ENCODE results near the gene GIMAP6.
"Not testable (repeated sequence)": the region's sequence is repeated elsewhere in the genome, so short reads cannot be mapped to it uniquely, and the experiment has no call there.

GIMAP6 gene

GRCh38 chr7:150627959-150628358, 4.2 kb downstream of the GIMAP6 start:
- Histone ChIP-seq H3K4me1 (no peaks in the 10 kb centered on the region), H3K27ac (peak overlapping the region; percentile 73), H3K27me3 (ENCODE audit: control insufficient read depth, insufficient read depth, low read length) (no peaks in the 10 kb centered on the region), H3K36me3 (ENCODE audit: control insufficient read depth, insufficient read depth, low read length) (no peaks in the 10 kb centered on the region), H2AFZ (no peak overlapping the region), H3K79me2 (no peaks in the 10 kb centered on the region), H3K9ac (no peak overlapping the region), H3K4me2 (ENCODE audit: low read length) (no peak overlapping the region), H3K9me3 (ENCODE audit: control insufficient read depth, low read length) (no peaks in the 10 kb centered on the region), H3K4me3 (ENCODE audit: low read depth, low read length) (no peak overlapping the region)
- no peak for TF ChIP-seq CTCF (IDR thresholded peaks at IDR 0.05)

DNA sequence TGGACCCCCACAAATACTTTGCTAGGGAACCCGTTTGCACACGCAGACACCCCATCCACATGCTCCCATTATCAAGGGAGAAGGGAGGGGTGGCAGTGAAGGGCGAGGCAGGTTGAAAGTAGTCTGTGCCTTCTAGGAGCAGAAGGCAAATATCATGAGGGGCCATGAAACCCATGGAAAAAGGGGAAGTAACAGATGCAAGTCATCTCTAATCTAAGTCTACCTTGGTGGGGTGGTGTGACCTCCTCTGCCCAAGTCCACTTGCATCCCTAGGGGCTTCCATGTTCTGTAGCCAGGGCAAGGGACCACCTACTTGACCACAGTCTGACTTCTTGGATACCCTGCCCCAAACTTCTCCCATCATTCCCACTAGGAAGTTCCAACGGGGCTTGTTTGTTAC, 5.5 kb downstream of the GIMAP6 start:
- Histone ChIP-seq H3K36me3 (ENCODE audit: control insufficient read depth, insufficient read depth, low read length) (no peaks in the 10 kb centered on the region), H3K27ac (peak overlapping the region; percentile 29), H3K4me2 (ENCODE audit: low read length) (no peak overlapping the region), H3K4me1 (no peaks in the 10 kb centered on the region), H3K9me3 (ENCODE audit: control insufficient read depth, low read length) (no peaks in the 10 kb centered on the region), H3K9ac (no peak overlapping the region), H3K79me2 (no peaks in the 10 kb centered on the region), H2AFZ (no peak overlapping the region), H3K27me3 (ENCODE audit: control insufficient read depth, insufficient read depth, low read length) (no peaks in the 10 kb centered on the region), H3K4me3 (ENCODE audit: low read depth, low read length) (no peak overlapping the region)
- TF ChIP-seq CTCF (IDR thresholded peaks at IDR 0.05), result no peak

DNA sequence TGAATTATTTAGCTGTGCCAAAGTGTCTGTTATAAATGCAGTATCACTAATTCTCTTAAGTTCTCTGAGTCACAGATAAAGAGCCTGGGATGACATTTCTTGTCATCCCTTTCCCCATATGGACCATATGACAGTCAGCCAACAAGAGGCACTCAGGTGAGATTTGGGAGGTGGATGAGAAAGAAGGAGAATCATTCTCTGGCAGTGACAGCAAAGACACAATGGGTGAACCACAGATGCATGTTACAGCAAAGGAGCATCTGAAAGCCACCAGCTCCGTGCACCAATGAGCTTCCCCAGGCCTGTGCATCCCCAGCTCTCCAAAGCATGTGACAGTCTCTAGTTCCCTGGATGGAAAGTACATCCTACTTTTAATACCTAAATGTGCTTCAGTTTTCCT, 10.8 kb downstream of the GIMAP6 start:
- no peaks in the 10 kb centered on the region for H3K9me3 ChIP-seq (ENCODE audit: control insufficient read depth, low read length)
- no peak overlapping the region for H3K4me3 ChIP-seq (ENCODE audit: low read depth, low read length)
- H3K79me2 ChIP-seq, result no peaks in the 10 kb centered on the region
- no peaks in the 10 kb centered on the region for H3K4me1 ChIP-seq
- H2AFZ ChIP-seq, result no peak overlapping the region
- no peak overlapping the region for H3K4me2 ChIP-seq (ENCODE audit: low read length)
- H3K27me3 ChIP-seq (ENCODE audit: control insufficient read depth, insufficient read depth, low read length), result no peaks in the 10 kb centered on the region
- H3K36me3 ChIP-seq (ENCODE audit: control insufficient read depth, insufficient read depth, low read length), result no peaks in the 10 kb centered on the region
- no peak overlapping the region for H3K9ac ChIP-seq
- TF ChIP-seq CTCF (IDR thresholded peaks at IDR 0.05), result no peak
- H3K27ac ChIP-seq, result no peak overlapping the region

- Histone ChIP-seq H3K27me3 (ENCODE audit: control insufficient read depth, insufficient read depth, low read length) (no peaks in the 10 kb centered on the region), H3K9ac (no peak overlapping the region), H3K4me1 (no peaks in the 10 kb centered on the region), H2AFZ (no peak overlapping the region), H3K79me2 (no peaks in the 10 kb centered on the region), H3K9me3 (ENCODE audit: control insufficient read depth, low read length) (no peaks in the 10 kb centered on the region), H3K4me3 (ENCODE audit: low read depth, low read length) (no peak overlapping the region), H3K4me2 (ENCODE audit: low read length) (no peak overlapping the region), H3K36me3 (ENCODE audit: control insufficient read depth, insufficient read depth, low read length) (no peaks in the 10 kb centered on the region), H3K27ac (no peak overlapping the region)
- no peak for TF ChIP-seq CTCF (IDR thresholded peaks at IDR 0.05)
These were observed 11.4 kb downstream of the GIMAP6 start for GRCh38 chr7:150620617-150621371.

DNA sequence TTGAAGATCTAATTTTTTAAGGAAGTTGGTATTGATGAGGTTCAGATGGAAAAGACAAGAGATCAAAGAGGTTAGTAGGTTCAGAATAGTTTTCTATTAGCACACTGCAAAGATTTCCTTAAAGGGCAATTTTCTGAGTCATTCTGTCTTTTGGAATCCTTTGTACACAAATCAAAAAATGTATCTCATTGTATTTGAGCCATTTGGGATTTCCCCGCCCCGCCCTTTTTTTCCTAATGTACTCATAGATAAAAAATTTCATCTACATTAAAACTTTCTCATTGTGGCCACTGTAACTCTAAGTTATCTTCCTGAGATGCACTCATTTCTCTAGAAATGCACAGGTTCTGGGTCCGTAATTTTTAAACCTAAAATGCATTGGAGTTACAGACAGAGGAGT, 12.1 kb downstream of the GIMAP6 start:
- Histone ChIP-seq H3K27ac (no peak overlapping the region), H3K4me3 (ENCODE audit: low read depth, low read length) (no peak overlapping the region), H3K79me2 (no peaks in the 10 kb centered on the region), H3K36me3 (ENCODE audit: control insufficient read depth, insufficient read depth, low read length) (no peaks in the 10 kb centered on the region), H3K27me3 (ENCODE audit: control insufficient read depth, insufficient read depth, low read length) (no peaks in the 10 kb centered on the region), H2AFZ (no peak overlapping the region), H3K4me1 (no peaks in the 10 kb centered on the region), H3K9me3 (ENCODE audit: control insufficient read depth, low read length) (no peaks in the 10 kb centered on the region), H3K4me2 (ENCODE audit: low read length) (no peak overlapping the region), H3K9ac (no peak overlapping the region)
- TF ChIP-seq CTCF (IDR thresholded peaks at IDR 0.05), result no peak

GRCh38 chr7:150615221-150615755, 16.9 kb downstream of the GIMAP6 start:
- H3K27ac ChIP-seq; H3K9me3 ChIP-seq (ENCODE audit: control insufficient read depth, low read length); H3K4me2 ChIP-seq (ENCODE audit: low read length); H3K9ac ChIP-seq; H3K4me3 ChIP-seq (ENCODE audit: low read depth, low read length); H3K36me3 ChIP-seq (ENCODE audit: control insufficient read depth, insufficient read depth, low read length); H3K79me2 ChIP-seq; H3K27me3 ChIP-seq (ENCODE audit: control insufficient read depth, insufficient read depth, low read length); H3K4me1 ChIP-seq; H2AFZ ChIP-seq: not testable (repeated sequence)

DNA sequence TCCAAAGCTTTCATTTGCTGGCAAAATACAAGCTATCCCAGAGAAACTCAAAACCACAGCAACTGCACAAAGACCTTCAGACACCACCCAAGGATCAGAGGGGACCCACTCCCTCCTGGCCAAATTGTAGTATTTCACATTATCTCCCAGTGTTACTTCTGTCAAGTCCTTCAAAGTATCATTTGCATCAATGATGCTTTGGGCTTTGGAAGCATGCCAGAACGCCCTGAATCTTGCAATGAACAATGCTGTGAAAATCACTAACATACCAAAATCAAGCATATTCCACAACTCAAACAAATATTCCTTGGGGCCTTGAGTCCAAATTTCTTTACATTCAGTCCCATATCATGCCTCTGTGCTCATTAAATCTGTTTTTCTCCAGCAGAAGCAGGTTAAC, 17.8 kb downstream of the GIMAP6 start:
- H3K4me2 ChIP-seq (ENCODE audit: low read length); H3K36me3 ChIP-seq (ENCODE audit: control insufficient read depth, insufficient read depth, low read length); H3K27ac ChIP-seq; H3K4me3 ChIP-seq (ENCODE audit: low read depth, low read length); H2AFZ ChIP-seq; H3K9me3 ChIP-seq (ENCODE audit: control insufficient read depth, low read length); H3K27me3 ChIP-seq (ENCODE audit: control insufficient read depth, insufficient read depth, low read length); H3K4me1 ChIP-seq; H3K79me2 ChIP-seq; H3K9ac ChIP-seq: not testable (repeated sequence)

All from parathyroid adenoma (tissue), 2 donors.